HepG2 (cell line): ENCODE results near the gene GSTA5. TPM values are rescaled to one million over a fixed set of nuclear protein-coding genes. Genes with fewer than 3 reads are reported as not detected.

Experiments used
- EZH2 ChIP-seq: conservative IDR thresholded peaks from 2 replicates; pipeline ENCODE4 v1.6.1; 2012; ENCODE audit warnings: mild to moderate bottlenecking, low read depth, low read length, moderate library complexity
- HIVEP1 ChIP-seq: sonication (generic); formaldehyde crosslinking; IDR thresholded peaks from 2 replicates; pipeline ENCODE4 v1.4.0; 2020; ENCODE audit warnings: mild to moderate bottlenecking, missing genetic modification reagents
- MLLT10 ChIP-seq: sonication (generic); formaldehyde crosslinking; IDR thresholded peaks from 2 replicates; pipeline ENCODE4 v1.4.0; 2020; ENCODE audit warnings: missing genetic modification reagents
- PCBP2 ChIP-seq: fragments of 200-400 bp; formaldehyde crosslinking; optimal IDR thresholded peaks from 2 replicates; pipeline ENCODE3; 2018; ENCODE audit warnings: low read length, low read depth; ENCODE audit not compliant: poor library complexity, severe bottlenecking
- SMAD1 ChIP-seq: sonication (generic); formaldehyde crosslinking; IDR thresholded peaks from 2 replicates; pipeline ENCODE4 v1.4.0; 2020; ENCODE audit warnings: missing genetic modification reagents, low read depth, mild to moderate bottlenecking, borderline replicate concordance
- SNAPC2 ChIP-seq: sonication (generic); formaldehyde crosslinking; IDR thresholded peaks from 2 replicates; pipeline ENCODE4 v1.8.1; 2022; ENCODE audit warnings: mild to moderate bottlenecking, missing genetic modification reagents
- TEAD2 ChIP-seq: sonication (generic); formaldehyde crosslinking; IDR thresholded peaks from 2 replicates; pipeline ENCODE4 v1.9.0; 2021; ENCODE audit warnings: missing genetic modification reagents
- ZKSCAN5 ChIP-seq: sonication (generic); formaldehyde crosslinking; IDR thresholded peaks from 2 replicates; pipeline ENCODE4 v1.5.1; 2020; ENCODE audit warnings: mild to moderate bottlenecking, missing genetic modification reagents
- ZNF18 ChIP-seq: sonication (generic); formaldehyde crosslinking; IDR thresholded peaks from 2 replicates; pipeline ENCODE4 v1.8.0; 2022; ENCODE audit warnings: mild to moderate bottlenecking, missing genetic modification reagents; ENCODE audit not compliant: insufficient replicate concordance
- ZNF367 ChIP-seq: sonication (generic); formaldehyde crosslinking; IDR thresholded peaks from 2 replicates; pipeline ENCODE4 v1.4.0; 2020; ENCODE audit warnings: missing genetic modification reagents, borderline replicate concordance
- ZNF530 ChIP-seq: sonication (generic); formaldehyde crosslinking; IDR thresholded peaks from 2 replicates; pipeline ENCODE4 v1.5.0; 2020; ENCODE audit warnings: low read depth, mild to moderate bottlenecking, missing genetic modification reagents
- ZNF546 ChIP-seq: sonication (generic); formaldehyde crosslinking; conservative IDR thresholded peaks from 2 replicates; pipeline ENCODE4 v1.8.1; 2023; ENCODE audit warnings: mild to moderate bottlenecking, missing genetic modification reagents
- ZNF572 ChIP-seq: sonication (generic); formaldehyde crosslinking; IDR thresholded peaks from 2 replicates; pipeline ENCODE4 v1.5.1; 2020; ENCODE audit warnings: mild to moderate bottlenecking, missing genetic modification reagents
- ZNF781 ChIP-seq: sonication (generic); formaldehyde crosslinking; IDR thresholded peaks from 2 replicates; pipeline ENCODE4 v1.5.1; 2020; ENCODE audit warnings: borderline replicate concordance, mild to moderate bottlenecking, missing genetic modification reagents; ENCODE audit errors: not compliant biosample characterization
- polyA plus RNA-seq, 8 experiments: library from polyadenylated mRNA; depleted of rRNA in 3 of 8; stranded (reverse) in 7 of 8; unstranded in 1 of 8; fragments of >200 nt; fragmentation: Illumina TruSeq in 4 of 8; extraction: Trizol in 4 of 8; gene quantifications; 2 replicates each; pipeline versions ENCODE4 v1.2.1 to v1.2.3, GENCODE V29; 2011 to 2016; ENCODE audit warnings: low read depth in 4 of 8, missing spikeins in 1 of 8, mixed read lengths in 1 of 8; ENCODE audit not compliant: insufficient read depth in 1 of 8
- total RNA-seq, 5 experiments: library from RNA; depleted of rRNA; stranded (reverse); fragments of >200 nt; fragmentation: Illumina TruSeq; extraction: Trizol; gene quantifications; 2 replicates each; pipeline ENCODE4 v1.2.3, GENCODE V29; 2016; ENCODE audit warnings: low read depth in 1 of 5
- TF ChIP-seq, protein P1 (sequence below): sonication (generic); formaldehyde crosslinking; IDR thresholded peaks from 2 replicates; pipeline ENCODE4 v1.8.1; 2023; ENCODE audit warnings: mild to moderate bottlenecking, moderate library complexity, missing genetic modification reagents
- TF ChIP-seq, protein P2 (sequence below): sonication (generic); formaldehyde crosslinking; IDR thresholded peaks from 2 replicates; pipeline ENCODE4 v1.5.1; 2020; ENCODE audit warnings: mild to moderate bottlenecking, missing genetic modification reagents, moderate library complexity
- TF ChIP-seq, protein P3 (sequence below): sonication (generic); formaldehyde crosslinking; IDR thresholded peaks from 2 replicates; pipeline ENCODE4 v1.4.0; 2020; ENCODE audit warnings: mild to moderate bottlenecking, missing genetic modification reagents
- TF ChIP-seq, protein P4 (sequence below): sonication (generic); formaldehyde crosslinking; conservative IDR thresholded peaks from 2 replicates; pipeline ENCODE4 v1.8.1; 2023; ENCODE audit warnings: missing genetic modification reagents

The GSTA5 gene
- total and polyA plus RNA-seq, 2 of the 13 experiments (the other 11 are each of a cell fraction or from before 2014, with no cell fraction given), result not detected

GRCh38 chr6:52881996-52882841 is 41.6 kb upstream of the GSTA5 start (continued):
- TF ChIP-seq ZNF781 (CRISPR knock-in tag) (peak; percentile 52), SMAD1 (CRISPR knock-in tag) (no peak), SNAPC2 (CRISPR knock-in tag) (no peak), HIVEP1 (CRISPR knock-in tag) (no peak), ZNF572 (CRISPR knock-in tag) (no peak), ZNF367 (CRISPR knock-in tag) (no peak), ZNF530 (no peak), ZNF18 (CRISPR knock-in tag) (no peak), ZNF546 (CRISPR knock-in tag) (0 out of 2 replicates have a peak, but pooled peaks have one; percentile 56), EZH2 (no peak), TEAD2 (no peak), PCBP2 (no peak), ZKSCAN5 (CRISPR knock-in tag) (peak; percentile 60; the same call in 1 of the 2 replicates), MLLT10 (CRISPR knock-in tag) (no peak)
- TF ChIP-seq, protein P1, sequence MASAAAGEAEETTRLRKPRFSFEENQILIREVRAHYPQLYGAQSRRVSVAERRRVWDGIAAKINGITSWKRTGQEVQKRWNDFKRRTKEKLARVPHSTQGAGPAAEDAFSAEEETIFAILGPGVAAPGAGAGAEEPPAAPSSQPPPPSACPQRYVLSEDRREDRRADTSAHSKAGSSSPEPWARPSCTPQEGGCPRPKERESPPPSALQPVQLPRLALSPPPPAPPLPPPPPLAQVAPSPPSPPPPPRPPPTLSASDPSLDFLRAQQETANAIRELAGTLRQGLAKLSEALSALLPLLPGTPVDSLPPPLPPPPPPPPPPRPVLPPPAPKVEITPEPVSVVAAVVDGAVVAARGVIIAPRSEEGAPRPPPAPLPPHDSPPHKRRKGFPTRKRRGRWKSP, result peak; percentile 62; the same call in 1 of the 2 replicates
- TF ChIP-seq, protein P2, sequence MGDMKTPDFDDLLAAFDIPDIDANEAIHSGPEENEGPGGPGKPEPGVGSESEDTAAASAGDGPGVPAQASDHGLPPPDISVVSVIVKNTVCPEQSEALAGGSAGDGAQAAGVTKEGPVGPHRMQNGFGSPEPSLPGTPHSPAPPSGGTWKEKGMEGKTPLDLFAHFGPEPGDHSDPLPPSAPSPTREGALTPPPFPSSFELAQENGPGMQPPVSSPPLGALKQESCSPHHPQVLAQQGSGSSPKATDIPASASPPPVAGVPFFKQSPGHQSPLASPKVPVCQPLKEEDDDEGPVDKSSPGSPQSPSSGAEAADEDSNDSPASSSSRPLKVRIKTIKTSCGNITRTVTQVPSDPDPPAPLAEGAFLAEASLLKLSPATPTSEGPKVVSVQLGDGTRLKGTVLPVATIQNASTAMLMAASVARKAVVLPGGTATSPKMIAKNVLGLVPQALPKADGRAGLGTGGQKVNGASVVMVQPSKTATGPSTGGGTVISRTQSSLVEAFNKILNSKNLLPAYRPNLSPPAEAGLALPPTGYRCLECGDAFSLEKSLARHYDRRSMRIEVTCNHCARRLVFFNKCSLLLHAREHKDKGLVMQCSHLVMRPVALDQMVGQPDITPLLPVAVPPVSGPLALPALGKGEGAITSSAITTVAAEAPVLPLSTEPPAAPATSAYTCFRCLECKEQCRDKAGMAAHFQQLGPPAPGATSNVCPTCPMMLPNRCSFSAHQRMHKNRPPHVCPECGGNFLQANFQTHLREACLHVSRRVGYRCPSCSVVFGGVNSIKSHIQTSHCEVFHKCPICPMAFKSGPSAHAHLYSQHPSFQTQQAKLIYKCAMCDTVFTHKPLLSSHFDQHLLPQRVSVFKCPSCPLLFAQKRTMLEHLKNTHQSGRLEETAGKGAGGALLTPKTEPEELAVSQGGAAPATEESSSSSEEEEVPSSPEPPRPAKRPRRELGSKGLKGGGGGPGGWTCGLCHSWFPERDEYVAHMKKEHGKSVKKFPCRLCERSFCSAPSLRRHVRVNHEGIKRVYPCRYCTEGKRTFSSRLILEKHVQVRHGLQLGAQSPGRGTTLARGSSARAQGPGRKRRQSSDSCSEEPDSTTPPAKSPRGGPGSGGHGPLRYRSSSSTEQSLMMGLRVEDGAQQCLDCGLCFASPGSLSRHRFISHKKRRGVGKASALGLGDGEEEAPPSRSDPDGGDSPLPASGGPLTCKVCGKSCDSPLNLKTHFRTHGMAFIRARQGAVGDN (CRISPR knock-in tag), result peak; percentile 42
- TF ChIP-seq, protein P3, sequence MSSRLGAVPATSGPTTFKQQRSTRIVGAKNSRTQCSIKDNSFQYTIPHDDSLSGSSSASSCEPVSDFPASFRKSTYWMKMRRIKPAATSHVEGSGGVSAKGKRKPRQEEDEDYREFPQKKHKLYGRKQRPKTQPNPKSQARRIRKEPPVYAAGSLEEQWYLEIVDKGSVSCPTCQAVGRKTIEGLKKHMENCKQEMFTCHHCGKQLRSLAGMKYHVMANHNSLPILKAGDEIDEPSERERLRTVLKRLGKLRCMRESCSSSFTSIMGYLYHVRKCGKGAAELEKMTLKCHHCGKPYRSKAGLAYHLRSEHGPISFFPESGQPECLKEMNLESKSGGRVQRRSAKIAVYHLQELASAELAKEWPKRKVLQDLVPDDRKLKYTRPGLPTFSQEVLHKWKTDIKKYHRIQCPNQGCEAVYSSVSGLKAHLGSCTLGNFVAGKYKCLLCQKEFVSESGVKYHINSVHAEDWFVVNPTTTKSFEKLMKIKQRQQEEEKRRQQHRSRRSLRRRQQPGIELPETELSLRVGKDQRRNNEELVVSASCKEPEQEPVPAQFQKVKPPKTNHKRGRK (CRISPR knock-in tag), result no peak
- TF ChIP-seq, protein P4, sequence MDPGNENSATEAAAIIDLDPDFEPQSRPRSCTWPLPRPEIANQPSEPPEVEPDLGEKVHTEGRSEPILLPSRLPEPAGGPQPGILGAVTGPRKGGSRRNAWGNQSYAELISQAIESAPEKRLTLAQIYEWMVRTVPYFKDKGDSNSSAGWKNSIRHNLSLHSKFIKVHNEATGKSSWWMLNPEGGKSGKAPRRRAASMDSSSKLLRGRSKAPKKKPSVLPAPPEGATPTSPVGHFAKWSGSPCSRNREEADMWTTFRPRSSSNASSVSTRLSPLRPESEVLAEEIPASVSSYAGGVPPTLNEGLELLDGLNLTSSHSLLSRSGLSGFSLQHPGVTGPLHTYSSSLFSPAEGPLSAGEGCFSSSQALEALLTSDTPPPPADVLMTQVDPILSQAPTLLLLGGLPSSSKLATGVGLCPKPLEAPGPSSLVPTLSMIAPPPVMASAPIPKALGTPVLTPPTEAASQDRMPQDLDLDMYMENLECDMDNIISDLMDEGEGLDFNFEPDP (CRISPR knock-in tag), result no peak
